Neutrophil (primary cell): ENCODE measurements around the gene GZMM.

Experiments
- H3K27ac ChIP-seq: fragments of 200-600 bp; sonication (generic); 2 replicates; pipeline ENCODE4 v1.5.1; 2016; ENCODE audit warnings: mild to moderate bottlenecking, moderate library complexity
- H3K27me3 ChIP-seq: fragments of 200-600 bp; sonication (generic); 2 replicates; pipeline ENCODE4 v1.6.0; 2016; ENCODE audit warnings: mild to moderate bottlenecking
- H3K36me3 ChIP-seq: fragments of 200-600 bp; sonication (generic); 2 replicates; pipeline ENCODE4 v1.5.1; 2017
- H3K4me1 ChIP-seq, 2 experiments: fragments of 200-600 bp in 1 of 2; sonication (generic) in 1 of 2; 1 replicate in 1 of 2; 2 replicates in 1 of 2; pipeline versions ENCODE4 v1.5.1 to v1.6.1; 2013 to 2016; ENCODE audit warnings: low read depth in 1 of 2, low read length in 1 of 2, mild to moderate bottlenecking in 1 of 2, moderate library complexity in 1 of 2; ENCODE audit not compliant: control insufficient read depth in 1 of 2, insufficient read depth in 1 of 2
- H3K4me3 ChIP-seq, 2 experiments: fragments of 200-600 bp in 1 of 2; sonication (generic) in 1 of 2; 1 replicate in 1 of 2; 2 replicates in 1 of 2; pipeline ENCODE4 v1.5.1; 2013 to 2016; ENCODE audit warnings: low read depth in 1 of 2, low read length in 1 of 2, mild to moderate bottlenecking in 1 of 2, moderate library complexity in 1 of 2
- H3K9me3 ChIP-seq: fragments of 200-600 bp; sonication (generic); 2 replicates; pipeline ENCODE4 v1.5.1; 2016
- TF ChIP-seq, protein P1 (sequence below): fragments of 200-600 bp; sonication (generic); IDR thresholded peaks from 2 replicates; pipeline ENCODE4 v1.5.1; 2016; ENCODE audit warnings: antibody characterized with exemption

Gene GZMM

DNA sequence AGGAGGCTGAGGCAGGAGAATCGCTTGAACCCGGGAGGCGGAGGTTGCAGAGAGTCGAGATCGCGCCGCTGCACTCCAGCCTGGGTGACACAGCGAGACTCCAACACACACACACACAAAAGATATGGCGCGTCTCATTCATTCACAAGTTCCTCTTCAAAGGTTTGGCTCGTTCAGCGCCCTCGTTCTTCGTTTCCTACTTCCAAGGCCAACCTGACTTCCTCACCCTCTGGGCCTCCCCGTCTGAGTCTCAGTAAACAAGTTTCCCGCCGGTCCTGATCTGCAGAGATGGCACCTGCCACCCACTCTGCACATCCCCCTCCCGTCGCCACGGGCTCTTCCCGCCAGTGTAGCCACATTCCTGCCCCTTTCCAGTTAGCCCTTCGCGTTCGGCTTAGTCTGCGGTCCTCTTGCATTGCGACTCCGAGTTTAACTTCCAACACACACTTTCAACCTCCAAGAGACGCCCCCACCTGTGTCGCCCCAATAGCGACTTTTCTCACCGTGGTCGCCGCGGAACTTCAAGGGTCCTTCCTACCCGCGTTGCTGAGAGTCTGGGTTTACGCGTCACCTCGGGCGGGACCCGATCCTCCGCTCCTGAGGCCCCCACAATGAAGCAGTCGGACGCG, 27.2 kb downstream of the GZMM start:
- peaks cover 58 to 67% of the 10 kb centered on the region in 2 experiments for H3K4me1 ChIP-seq
- H3K27ac ChIP-seq = peak overlapping the region; percentile 99
- TF ChIP-seq, protein P1, sequence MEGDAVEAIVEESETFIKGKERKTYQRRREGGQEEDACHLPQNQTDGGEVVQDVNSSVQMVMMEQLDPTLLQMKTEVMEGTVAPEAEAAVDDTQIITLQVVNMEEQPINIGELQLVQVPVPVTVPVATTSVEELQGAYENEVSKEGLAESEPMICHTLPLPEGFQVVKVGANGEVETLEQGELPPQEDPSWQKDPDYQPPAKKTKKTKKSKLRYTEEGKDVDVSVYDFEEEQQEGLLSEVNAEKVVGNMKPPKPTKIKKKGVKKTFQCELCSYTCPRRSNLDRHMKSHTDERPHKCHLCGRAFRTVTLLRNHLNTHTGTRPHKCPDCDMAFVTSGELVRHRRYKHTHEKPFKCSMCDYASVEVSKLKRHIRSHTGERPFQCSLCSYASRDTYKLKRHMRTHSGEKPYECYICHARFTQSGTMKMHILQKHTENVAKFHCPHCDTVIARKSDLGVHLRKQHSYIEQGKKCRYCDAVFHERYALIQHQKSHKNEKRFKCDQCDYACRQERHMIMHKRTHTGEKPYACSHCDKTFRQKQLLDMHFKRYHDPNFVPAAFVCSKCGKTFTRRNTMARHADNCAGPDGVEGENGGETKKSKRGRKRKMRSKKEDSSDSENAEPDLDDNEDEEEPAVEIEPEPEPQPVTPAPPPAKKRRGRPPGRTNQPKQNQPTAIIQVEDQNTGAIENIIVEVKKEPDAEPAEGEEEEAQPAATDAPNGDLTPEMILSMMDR = no peak
- no peaks in the 10 kb centered on the region for H3K27me3 ChIP-seq
- H3K36me3 ChIP-seq = peaks cover 3% of the 10 kb centered on the region
- H3K9me3 ChIP-seq = no peaks in the 10 kb centered on the region
- peak overlapping the region; percentile 89 to 94 for H3K4me3 ChIP-seq

DNA sequence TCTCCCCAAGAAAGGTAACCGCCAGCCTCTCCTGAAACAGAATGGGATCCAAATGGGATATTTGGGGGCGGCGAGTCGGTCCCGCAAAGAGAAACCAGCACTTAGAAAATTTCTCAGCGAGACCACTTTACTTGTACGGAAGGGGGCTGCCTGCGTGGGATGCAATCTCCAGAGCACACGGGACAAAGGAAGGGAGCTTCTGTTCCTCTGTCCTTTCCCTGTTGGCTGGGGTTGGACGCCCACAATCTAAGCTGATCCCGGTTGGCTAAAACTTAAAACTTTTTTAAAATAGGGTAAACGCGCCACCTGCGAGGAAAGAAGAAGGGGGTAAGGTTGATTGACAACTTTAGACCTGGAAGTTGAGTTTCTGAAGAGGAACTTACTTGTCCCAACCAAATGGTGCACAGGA, 27.7 kb downstream of the GZMM start:
- Histone ChIP-seq H3K27ac (peak overlapping the region; percentile 99), H3K27me3 (no peaks in the 10 kb centered on the region), H3K9me3 (no peaks in the 10 kb centered on the region), H3K36me3 (peaks cover 4% of the 10 kb centered on the region), H3K4me1 (peaks cover 57 to 66% of the 10 kb centered on the region in 2 experiments), H3K4me3 (peak overlapping the region; percentile 89 to 94)
- TF ChIP-seq, protein P1 = no peak

DNA sequence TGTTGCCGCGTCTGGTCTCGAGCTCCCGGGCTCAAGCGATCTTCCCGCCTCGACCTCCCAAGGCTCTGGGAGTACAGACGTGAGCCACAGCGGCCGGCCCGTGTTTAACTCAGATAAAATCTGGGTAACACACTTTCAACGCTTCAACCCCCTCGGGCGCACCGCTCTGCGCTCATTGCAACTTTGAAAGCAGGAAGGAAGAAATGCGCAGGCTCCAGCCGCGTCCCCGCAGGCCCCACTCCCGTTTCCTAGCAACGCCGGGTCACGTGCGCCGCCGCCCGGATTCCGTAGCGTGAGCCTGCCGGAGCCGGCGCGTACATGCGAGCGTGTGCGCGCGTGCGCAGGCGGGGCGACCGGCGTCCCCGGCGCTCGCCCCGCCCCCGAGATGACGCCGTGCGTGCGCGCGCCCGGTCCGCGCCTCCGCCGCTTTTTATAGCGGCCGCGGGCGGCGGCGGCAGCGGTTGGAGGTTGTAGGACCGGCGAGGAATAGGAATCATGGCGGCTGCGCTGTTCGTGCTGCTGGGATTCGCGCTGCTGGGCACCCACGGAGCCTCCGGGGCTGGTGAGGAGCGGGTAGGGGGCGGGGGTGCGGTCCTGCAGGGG, 28.4 kb downstream of the GZMM start, which contains the start of gene BSG:
Gene BSG, plus strand, starts transcription at position 457 of the 603 bp plus-strand sequence. Its CDS starts 39 bp downstream, at position 496.
- peaks cover 4% of the 10 kb centered on the region for H3K36me3 ChIP-seq
- peaks cover 50 to 59% of the 10 kb centered on the region in 2 experiments for H3K4me1 ChIP-seq
- no peaks in the 10 kb centered on the region for H3K27me3 ChIP-seq
- TF ChIP-seq, protein P1 = peak; percentile 67
- no peaks in the 10 kb centered on the region for H3K9me3 ChIP-seq
- peak within 1 kb of the TSS; percentile 89 to 94 for H3K4me3 ChIP-seq
- peak within 1 kb of the TSS; percentile 99 for H3K27ac ChIP-seq

DNA sequence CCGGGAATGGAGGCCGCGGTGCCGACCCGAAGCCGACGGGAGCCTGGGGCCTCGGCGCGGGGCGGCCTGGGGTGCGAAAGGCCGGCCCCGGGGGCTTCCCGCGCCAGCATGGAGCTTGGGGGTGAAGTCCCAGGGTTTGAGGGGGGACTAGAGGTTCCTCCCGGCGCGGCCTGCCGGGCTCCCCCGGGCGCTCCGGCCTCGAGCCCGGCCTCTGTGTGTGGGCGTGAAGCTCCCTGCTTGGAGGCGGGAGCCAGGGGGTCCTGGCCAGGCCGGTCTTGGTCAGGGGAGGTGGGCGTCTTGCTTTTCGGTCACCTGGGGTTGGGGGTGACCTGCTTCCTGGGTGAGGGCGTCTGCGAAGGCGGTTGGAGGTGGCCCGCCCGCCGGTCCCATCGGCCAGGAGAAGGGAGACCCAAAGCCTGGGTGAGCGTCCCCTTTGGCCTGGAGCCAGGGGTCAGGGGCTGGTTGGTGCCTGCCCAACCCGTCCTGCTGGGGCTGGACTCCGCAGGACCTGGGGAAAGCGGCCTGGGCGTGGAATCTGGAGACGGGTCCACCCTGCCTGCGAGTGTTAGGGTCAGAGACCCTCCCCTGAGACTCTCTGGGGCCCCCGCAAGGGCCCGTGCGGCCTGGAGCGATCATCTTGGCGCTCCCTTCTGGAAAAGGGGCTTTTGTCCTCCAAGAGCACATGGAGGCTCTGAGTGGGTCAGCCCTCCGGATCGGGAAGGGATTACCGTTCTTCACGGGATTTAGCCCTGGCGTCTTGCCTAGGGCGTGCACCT, 29.1 kb downstream of the GZMM start:
- TF ChIP-seq, protein P1 = no peak
- Histone ChIP-seq H3K36me3 (peaks cover 9% of the 10 kb centered on the region), H3K4me1 (peaks cover 43 to 52% of the 10 kb centered on the region in 2 experiments), H3K27ac (peak overlapping the region; percentile 99), H3K4me3 (peak overlapping the region; percentile 89 to 94), H3K27me3 (no peaks in the 10 kb centered on the region), H3K9me3 (no peaks in the 10 kb centered on the region)

DNA sequence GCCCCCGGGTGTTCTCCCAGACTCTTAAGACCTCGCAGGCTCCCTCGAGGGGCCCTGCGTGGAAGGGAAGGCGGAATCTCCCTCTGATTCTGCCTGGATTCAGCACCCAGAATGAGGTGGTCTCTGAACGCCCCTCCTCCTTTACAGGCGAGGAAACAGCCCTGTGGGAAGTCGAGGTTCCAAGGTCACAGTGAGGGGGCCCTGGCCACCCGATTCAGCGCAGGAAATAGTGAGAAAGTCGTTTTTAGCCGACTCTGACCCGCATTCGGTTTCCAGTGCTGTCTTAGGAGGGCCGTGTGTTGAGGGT, 29.6 kb downstream of the GZMM start:
- Histone ChIP-seq H3K27ac (peak overlapping the region; percentile 99), H3K9me3 (no peaks in the 10 kb centered on the region), H3K4me3 (peak overlapping the region; percentile 89 to 94), H3K27me3 (no peaks in the 10 kb centered on the region), H3K4me1 (peaks cover 41 to 47% of the 10 kb centered on the region in 2 experiments), H3K36me3 (peaks cover 15% of the 10 kb centered on the region)
- TF ChIP-seq, protein P1 = no peak
